H1 (cell line): ENCODE measurements around the gene FOLR3. TPM values are rescaled to one million over a fixed set of nuclear protein-coding genes. Genes with fewer than 3 reads are reported as not detected.

ENCODE experiments used
- CHD2 ChIP-seq: IDR thresholded peaks from 2 replicates; pipeline ENCODE4 v1.6.1; 2012; ENCODE audit warnings: low read length, improper control_type of control experiment
- polyA plus RNA-seq, 7 experiments: library from polyadenylated mRNA; depleted of rRNA in 3 of 7; stranded (reverse) in 5 of 7; unstranded in 2 of 7; fragments of >200 nt in 5 of 7; fragments of 200-250 nt in 2 of 7; gene quantifications; 1 replicate in 5 of 7; 2 replicates in 1 of 7; 4 replicates in 1 of 7; pipeline versions ENCODE4 v1.2.1 to v1.2.3, GENCODE V29; 2011 to 2013; ENCODE audit warnings: missing spikeins in 2 of 7, mixed read lengths in 2 of 7
- total RNA-seq: library from RNA; stranded (reverse); fragmentation: NEBNext Ultra II Directional; extraction: Animal tissue kit (Norgen Biotek cat#: 25700); gene quantifications from 2 replicates; pipeline ENCODE4 v1.2.1, GENCODE V29; 2021

Gene FOLR3
- total and polyA plus RNA-seq, 2 of the 8 experiments (the other 6 are each of a cell fraction or from before 2014, with no cell fraction given): not detected

GRCh38 chr11:72139500-72139899 is 4.0 kb downstream of the FOLR3 start (continued):
- TF ChIP-seq CHD2: no peak
